Epidermal melanocyte (primary cell): ENCODE measurements around the gene MRTFA.
"Not testable (repeated sequence)": the region's sequence is repeated elsewhere in the genome, so short reads cannot be mapped to it uniquely, and the experiment has no call there.

Source experiments
- DNase-seq: peaks from one replicate; pipeline ENCODE4 v3.0.0; 2011; ENCODE audit warnings: low spot score; ENCODE audit not compliant: insufficient read length

Gene MRTFA

DNA sequence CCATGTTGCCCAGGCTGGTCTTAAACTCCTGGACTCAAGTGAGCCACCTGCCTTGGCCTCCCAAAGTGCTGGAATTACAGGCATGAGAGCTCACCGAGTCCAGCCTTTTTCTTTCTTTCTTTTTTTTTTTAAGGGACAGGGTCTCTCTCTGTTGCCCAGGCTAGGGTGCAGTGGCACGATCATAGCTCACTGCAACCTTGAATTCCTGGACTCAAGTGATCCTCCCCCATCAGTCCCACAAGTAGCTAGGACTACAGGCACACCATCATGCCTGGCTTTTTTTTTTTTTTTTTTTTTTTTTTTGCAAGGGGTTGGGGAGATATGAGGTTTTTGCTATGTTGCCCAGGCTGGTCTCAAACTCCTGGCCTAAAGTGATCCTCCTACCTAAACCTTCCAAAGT lies 78.5 kb downstream of the MRTFA start:
- no peak for DNase-seq

DNA sequence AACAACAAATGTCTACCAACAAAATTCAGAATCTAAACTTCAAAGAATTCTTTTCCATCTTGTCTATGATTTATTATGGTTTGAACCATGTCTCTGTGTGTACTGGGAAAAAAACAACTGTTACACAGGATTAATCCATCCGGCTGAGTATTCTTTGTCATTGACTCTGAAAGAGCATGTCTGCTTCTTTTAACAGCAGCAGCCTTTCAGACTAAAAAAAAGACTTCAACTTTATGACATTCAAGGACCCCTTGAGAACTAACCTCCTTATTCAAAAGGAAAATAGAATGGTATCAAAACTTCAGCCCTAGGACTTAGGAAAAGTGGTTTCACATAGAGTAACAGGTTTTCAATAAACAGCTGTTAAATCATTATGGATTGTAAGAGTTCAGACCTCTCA lies 79.9 kb downstream of the MRTFA start:
- DNase-seq = no peak

DNA sequence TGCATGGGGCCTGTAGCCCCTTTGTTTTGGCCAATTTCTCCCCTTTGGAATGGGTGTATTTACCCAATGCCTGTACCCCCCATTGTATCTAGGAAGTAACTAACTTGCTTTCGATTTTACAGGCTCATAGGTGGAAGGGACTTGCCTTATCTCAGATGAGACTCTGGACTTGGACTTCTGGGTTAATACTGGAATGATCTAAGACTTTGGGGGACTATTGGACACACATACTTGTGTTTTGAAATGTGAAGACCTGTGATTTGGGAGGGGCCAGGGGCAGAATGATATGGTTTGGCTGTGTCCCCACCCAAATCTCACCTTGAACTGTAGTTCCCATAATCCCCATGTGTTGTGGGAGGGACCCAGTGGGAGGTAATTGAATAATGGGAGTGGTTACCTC lies 82.5 kb downstream of the MRTFA start:
- not testable (repeated sequence) for DNase-seq

DNA sequence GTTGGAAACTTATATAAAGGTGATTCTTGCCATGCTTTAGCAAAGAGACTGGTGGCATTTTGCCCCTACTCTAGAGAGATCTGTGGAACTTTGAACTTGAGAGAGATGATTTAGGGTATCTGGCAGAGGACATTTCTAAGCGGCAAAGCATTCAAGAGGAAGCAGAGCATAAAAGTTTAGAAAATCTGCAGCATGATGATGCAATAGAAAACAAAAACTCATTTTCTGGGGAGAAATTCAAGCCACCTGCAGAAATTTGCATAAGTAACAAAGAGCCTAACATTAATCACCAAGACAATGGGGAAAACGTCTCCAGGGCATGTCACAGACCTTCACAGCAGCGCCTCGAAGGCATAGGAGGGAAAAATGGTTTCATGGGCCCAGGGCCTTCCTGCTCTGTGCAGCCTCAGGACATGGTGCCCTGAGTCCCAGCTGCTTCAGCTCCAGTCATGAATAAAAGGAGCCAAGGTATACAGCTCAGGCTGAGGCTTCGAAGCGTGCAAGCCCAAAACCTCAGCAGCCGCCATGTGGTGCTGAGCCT lies 83.4 kb downstream of the MRTFA start:
- no peak for DNase-seq

DNA sequence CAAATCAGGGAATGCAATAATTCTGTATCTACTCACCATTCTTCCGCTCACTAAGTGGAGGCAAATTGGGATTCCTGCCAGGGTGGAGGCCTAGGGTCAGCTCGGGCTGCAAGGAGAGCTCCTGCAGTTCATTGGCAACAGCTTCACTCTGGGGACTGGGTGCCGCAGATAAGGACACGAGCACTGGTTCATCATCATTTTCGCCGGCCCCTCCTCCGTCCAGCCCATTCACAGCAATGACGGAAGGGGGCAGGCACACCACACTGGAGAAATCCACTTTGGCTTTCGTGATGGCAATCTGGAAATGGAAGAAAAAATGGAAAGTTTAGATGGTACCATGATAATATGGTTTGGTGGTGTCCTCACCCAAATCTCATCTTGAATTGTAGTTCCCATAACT lies 84.4 kb downstream of the MRTFA start:
- no peak for DNase-seq

DNA sequence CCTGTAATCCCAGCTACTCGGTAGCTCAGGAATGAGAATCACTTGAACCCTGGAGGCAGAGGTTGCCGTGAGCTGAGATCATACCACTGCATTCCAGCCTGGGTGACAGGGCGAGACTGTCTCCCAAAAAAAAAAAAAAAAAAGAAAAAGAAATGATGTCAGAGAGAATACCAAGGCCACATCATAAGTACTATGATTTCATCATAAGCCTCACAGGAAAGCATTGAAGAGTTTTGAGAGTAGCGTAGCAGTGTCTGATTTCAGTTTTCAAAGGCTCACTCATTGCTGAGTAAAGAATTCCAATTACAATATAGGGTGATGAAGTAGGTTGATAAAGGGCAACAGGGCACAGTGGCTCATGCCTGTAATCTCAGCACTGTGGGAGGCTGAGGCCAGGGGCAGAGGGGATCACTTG lies 88.8 kb downstream of the MRTFA start:
- no peak for DNase-seq

DNA sequence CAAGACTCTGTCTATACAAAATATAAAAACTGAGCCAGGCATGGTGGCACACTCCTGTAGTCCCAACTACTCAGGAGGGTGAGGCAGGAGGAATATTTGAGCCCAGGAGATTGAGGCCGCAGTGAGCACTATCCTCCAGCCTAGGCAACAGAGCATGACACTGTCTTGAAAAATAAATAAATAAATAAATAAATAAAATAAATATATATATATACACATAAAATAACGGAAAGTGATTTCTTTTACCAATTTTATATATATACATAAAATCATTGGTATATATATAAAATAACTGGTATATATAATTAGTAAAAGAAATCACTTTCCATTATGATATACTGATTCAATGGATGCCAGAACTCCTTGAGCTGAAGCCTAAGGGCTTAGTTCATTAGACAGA lies 91.8 kb downstream of the MRTFA start:
- DNase-seq = no peak

DNA sequence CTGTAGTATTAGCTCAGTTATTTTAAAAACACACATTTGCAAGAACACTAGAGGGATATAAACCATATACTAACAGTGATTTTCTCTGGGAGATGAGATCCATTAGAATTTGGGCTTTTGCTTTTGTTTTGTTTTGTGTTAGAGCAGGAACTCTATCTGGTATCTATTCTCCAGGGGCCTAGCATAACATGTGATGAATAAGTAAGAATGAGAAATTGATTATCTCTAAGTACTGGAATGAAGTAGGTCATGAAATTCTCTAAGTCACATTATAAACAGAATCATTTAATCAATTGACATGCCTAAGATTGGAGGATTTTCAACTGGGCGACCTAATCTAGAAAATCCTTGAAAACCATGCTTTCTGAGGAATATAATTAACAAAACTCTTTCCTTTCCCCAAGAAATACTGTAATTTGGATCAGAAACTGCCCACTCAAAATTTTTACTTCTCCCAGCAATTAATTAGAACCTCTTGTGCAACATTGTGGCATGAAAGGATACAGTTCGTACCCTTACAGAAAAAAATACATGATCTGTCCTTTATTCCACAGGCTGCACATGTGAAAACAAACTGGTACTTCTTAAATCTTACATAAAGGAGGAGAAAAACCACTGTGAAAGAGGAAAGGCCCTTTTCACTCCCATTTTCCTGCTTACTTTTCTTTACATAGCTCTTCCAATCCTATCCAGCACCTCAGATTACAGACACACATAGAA lies 93.5 kb downstream of the MRTFA start:
- DNase-seq = no peak

DNA sequence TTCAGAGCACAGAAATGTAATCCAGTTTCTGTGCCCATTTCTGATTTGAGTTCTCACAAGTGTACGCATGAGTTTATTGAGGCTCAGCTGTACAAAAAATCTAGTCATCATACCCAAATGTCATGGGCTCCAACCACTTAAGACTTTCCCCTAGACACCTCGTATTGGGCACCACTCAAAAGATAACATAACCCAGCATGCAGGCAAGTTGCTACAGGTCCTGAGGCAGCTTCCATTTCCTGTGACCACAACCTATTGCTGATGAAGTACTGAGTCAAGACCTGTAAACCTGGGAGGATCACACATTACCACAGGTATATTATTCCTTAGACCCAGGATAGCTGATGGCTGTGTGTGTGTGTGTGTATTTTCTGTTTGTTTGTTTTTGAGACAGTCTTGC lies 95.2 kb downstream of the MRTFA start:
- DNase-seq = no peak

DNA sequence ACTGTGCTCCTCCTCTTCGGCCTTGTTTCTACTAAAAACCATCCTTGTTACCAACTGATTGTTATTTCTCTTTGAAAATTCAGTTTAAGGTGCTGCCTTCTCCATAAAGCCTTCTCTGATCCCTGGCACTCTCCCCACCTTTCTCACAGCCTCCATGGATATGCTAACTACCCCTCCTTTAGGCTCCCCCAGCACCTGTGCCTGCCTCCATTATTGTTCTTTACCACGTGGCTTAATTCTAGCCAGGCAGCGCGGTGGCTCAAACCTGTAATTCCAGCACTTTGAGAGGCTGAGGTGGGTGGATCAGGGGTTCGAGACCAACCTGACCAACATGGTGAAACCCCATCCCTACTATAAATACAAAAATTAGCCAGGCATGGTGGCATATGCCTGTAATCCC lies 96.3 kb downstream of the MRTFA start:
- DNase-seq = no peak

DNA sequence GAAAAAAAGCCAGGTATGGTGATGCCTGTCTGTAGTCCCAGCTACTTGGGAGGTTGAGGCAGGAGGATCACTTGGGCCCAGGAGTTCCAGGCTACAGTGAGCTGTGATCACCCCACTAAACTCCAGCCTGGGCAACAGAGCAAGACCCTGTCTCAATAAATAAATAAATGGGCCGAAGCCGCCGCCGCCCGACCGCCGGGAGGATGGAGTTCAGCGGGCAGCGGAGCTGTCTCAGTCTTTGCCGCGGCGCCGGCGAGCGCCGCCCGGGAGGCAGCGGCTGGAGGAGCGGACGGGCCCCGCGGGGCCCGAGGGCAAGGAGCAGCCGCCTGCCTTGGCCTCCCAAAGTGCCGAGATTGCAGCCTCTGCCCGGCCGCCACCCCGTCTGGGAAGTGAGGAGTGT lies 100.4 kb downstream of the MRTFA start:
- DNase-seq = not testable (repeated sequence)

DNA sequence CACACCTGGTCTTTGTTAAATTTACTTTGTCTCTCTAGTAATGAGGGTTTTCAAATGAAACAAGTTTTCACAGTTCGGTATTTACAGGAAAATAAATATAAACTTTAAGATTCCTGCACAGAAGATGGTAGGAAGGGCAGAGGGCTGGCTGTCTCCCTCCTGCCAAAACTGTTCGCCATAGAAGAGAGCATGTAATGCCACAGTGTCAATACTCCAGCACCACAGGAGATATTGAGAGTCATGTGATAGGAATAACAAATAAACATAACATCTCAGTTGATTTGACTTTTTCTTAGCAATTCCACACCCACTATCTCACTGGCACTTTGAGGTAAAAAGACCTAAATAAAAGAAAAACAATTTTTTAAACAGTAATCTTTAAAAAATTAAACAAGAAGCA lies 100.9 kb downstream of the MRTFA start:
- DNase-seq = no peak

DNA sequence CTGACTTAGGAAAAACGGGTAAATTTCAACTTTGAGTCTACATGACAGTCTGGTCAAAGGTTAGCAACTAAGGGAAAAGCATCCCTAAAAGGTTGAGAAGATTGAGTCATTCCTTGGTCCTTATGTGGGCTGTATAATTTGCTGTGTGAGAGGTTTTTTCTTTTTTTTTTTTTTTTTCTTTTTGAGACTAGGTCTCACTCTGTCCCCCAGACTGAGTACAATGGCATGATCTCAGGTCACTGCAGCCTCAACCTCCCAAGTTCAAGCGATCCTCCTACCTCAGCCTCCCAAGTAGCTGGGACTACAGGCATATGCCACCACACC lies 101.4 kb downstream of the MRTFA start:
- DNase-seq = no peak

DNA sequence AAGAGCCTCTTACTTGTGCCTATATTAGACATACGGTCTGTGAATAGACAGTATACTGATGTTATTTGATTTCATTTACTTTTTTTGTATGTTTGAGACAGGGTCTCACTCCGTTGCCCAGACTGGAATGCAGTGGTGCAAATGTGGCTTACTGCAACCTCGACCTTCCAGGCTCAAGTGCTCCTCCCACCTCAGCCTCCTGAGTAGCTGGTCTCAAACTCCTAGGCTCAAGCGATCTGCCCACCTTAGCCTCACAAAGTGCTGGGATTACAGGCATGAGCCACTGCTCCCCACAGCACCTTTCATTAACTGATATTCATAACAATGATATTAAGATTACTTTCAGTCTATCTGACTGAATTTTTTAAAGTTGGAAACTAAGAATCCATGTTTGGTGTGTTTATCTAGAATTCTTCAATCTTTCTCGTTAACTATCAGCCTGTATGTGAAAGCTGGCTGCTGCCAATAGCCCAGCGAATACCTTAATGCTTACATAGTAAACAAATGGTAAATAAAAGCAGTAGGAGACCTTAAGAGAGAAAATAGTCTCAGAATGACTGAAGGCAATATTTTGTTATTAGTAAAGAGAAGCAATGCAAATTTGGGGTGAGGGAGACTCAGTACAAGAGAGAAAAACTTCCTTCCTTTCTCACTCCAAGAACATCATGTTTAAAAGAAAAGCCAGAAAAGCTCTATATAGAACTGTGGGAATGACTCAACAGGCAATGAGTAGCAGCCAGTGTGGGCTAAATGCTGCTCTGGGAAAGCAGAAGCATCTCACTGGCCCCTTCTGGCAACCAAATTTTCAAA lies 101.9 kb downstream of the MRTFA start:
- no peak for DNase-seq

DNA sequence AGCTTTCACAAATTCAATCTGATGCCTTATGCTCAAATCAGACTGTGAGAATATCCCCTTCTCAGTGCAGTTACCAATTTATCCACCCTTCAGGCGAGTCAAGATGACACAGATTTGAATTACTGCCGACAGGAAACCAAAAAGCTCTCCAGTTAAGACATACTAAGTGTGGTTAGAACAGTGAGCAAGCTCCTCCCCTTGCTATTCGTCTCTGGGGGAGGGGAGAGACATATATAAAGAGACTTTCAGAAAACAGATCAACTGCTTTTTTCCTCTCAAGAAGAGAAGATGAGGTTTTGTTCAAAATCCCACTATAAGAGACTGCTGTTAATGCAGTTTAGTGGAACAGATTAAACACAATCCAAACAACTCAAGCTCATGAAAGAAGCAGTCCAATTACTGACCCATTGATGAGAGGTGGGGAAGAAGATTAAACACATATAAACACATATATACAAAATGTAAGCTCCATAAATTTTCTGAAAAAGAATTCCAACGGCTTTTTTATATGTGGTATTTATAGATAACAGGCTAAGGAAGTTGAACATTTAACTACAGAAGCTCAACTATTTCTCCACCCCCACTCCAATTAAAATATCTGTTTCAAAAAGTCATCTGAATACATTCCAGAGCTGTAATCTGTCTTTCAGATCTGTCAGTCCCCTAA lies 102.7 kb downstream of the MRTFA start:
- peak; percentile 86 for DNase-seq

DNA sequence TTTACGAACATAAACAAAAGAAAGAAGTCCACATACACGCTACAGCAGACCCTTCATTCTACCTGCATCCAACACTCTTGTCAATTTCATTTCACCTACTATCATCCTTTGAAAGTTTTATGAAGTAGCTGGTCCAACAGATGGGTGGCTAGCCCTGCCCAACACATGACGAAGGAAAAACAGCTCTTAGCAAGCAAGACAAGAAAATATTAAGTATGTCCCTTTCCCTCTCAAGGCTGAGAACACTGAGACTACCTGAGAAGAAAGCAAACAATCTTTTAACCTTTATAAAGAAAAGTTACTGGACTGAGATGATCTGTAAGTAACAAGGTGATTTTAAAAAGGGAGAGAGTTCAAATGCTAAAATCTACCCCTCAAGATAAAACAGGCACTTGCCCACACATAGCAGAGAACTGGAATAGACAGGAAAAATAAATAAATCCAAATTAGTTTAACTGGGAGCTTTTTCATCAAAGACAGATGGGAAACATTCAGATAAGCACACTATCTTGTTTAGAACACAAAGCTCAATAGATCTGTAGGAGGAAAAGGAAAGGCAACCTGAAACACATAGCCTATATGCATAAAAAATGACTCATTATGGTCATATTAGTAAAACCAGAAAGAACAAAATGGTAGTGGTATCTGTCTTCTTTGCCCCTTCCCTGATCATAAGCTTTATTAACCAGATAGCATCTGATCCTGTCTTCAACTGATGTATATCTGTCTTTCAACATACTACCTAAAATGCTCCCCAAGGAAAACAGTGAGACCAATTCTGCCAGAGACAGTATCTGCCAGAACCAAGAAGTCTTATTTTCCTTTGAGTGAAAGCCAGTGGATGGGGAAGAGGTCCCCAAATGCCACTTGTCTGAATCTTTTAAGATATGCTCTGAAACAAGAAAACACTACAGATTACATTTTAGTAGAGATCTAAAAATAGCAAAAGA lies 104.3 kb downstream of the MRTFA start:
- DNase-seq = no peak

DNA sequence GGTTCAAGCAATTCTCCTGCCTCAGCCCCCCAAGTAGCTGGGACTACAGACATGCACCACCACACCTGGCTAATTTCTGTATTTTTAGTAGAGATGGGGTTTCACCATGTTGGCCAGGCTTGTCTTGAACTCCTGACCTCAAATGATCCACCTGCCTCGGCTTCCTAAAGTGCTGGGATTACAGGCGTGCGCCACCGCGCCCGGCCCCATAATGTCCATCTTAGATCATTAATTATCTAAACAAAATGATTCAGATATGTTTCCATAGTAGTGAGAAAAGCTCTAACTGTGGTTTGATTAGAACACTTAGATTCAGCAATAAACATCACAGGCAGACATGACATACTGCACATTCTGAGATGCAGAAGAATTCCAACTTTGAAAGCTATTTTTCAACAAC lies 106.1 kb downstream of the MRTFA start:
- DNase-seq = not testable (repeated sequence)

DNA sequence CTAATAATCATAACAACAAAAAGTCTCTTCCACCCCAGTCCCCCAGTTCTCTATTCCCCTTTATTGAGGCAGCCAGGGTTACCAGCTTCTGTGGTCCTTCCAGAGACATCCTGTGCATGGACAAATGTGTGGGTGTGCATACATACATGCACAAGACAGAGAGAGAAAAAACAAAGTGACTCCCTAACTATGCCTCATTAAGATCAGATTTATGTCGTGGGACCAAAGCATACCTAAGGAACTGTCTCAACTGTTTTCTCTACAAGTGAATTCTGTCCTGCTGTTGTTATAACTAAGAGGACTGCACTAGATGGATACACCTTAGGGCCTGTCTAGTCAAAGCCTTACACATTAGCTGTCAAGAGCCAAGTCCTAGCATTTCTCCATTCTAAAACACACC lies 106.7 kb downstream of the MRTFA start:
- DNase-seq = no peak

DNA sequence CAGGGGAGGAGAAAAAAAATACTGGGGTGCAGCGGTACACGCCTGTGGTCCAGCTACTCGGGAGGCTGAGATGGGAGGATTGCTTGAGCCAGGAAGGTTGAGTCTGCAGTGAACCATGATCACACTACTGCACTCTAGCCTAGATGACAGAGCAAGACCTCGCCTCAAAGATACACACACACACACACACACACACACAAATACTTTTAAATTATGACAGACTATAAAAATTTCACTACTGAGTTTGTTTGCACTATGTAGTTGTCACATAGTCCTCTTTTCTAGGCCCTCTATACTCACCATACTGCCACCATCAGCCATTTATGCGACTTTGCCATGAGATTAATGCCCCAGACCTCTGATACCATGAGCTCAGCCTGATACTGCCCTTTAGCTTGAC lies 109.6 kb downstream of the MRTFA start:
- DNase-seq = no peak

DNA sequence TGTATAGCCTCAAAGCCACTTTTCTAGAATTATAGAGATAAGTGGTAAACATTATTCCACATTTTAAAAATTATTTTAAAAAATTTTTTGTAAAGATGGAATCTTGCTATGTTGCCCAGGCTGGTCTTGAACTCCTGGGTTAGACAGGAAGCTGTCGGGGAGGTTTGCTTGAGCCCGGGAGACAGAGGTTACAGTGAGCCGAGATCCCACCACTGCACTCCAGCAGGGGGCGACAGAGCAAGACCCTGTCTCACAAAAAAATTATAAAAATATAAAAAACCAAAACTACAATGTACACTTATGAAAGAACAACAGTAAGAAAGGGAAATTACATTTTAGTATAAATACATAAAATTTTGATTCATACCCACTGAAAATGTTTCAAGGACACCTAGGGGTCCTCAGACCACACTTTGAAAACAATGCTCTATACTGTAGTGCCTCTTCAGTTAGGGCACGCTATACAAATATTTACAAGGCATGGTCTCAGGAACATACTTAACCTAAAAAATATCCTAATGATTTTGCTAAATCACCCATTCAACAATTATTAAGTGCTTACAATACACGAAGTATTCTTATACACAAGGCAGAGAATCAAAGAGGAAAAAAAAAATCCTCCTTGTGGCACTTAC lies 111.2 kb downstream of the MRTFA start:
- no peak for DNase-seq
